ENCODE data around the gene MRGPRG. TPM values are rescaled to one million over a fixed set of nuclear protein-coding genes. Genes with fewer than 3 reads are reported as not detected.
"Not testable (repeated sequence)": the region's sequence is repeated elsewhere in the genome, so short reads cannot be mapped to it uniquely, and the experiment has no call there.

MRGPRG gene
- total and polyA plus RNA-seq, 9 of the 15 experiments (the other 6 are each of a cell fraction or from before 2014, with no cell fraction given), result not detected

GRCh38 chr11:3261831-3262230 lies 43.2 kb upstream of the MRGPRG start:
- WGBS (ENCODE audit: insufficient coverage, low coverage, missing lambda C conversion rate), result 0% methylated on average over 3 of the region's 8 CpGs

GRCh38 chr11:3257509-3257908 lies 38.9 kb upstream of the MRGPRG start:
- H2AFZ ChIP-seq (ENCODE audit: low read depth, low read length); H4K20me1 ChIP-seq (replicated peaks; ENCODE audit: control insufficient read depth, insufficient read depth, low read length); ATAC-seq; H3K9me1 ChIP-seq (ENCODE audit: control insufficient read depth, insufficient read depth, low read length); H3K4me1 ChIP-seq (replicated peaks in 1 of 2; ENCODE audit: control insufficient read depth in 2 of 2, insufficient read depth in 2 of 2, low read length in 2 of 2); H3K4me2 ChIP-seq (ENCODE audit: insufficient read depth, low read length); BruUV-seq (replicated peaks); FAIRE-seq; H3K27ac ChIP-seq (ENCODE audit: extremely low read depth, low read depth, low read length); intact Hi-C loops (cut with micrococcal nuclease); CTCF ChIA-PET (ENCODE audit: low intra/inter-chr PET ratio); DNase-seq (ENCODE audit: extremely low read depth in 1 of 4, low spot score in 3 of 4); H3K9me3 ChIP-seq (replicated peaks; ENCODE audit: control insufficient read depth, insufficient read depth, low read depth, low read length); H3K27me3 ChIP-seq (ENCODE audit: control insufficient read depth in 2 of 2, insufficient read depth in 2 of 2, low read length in 2 of 2); in situ Hi-C loops (cut with MboI); POLR2A ChIA-PET; H3K4me3 ChIP-seq; H3K36me3 ChIP-seq (ENCODE audit: control insufficient read depth, insufficient read depth, low read length); H3K79me2 ChIP-seq (ENCODE audit: control insufficient read depth, insufficient read depth, low read length); H3K9ac ChIP-seq (ENCODE audit: insufficient read depth in 1 of 2, low read depth in 2 of 2, low read length in 2 of 2): not testable (repeated sequence)
- TF ChIP-seq ZEB2 (IDR thresholded peaks at IDR 0.05) (peak; percentile 98), CBFA2T2 (conservative IDR thresholded peaks at IDR 0.05) (peak; percentile 36), CTBP1 (IDR thresholded peaks at IDR 0.05; ENCODE audit: borderline replicate concordance) (peak; percentile 61; the same call in 1 of the 2 replicates)
- 22% methylated on average over 1 of the region's 1 CpG for WGBS (ENCODE audit: insufficient coverage, low coverage, missing lambda C conversion rate)

More at GRCh38 chr11:3261831-3262230, 43.2 kb upstream of the MRGPRG start:
- in situ Hi-C loops (cut with MboI); H3K9me1 ChIP-seq (ENCODE audit: control insufficient read depth, insufficient read depth, low read length); intact Hi-C loops (cut with micrococcal nuclease); H3K27me3 ChIP-seq (ENCODE audit: control insufficient read depth in 2 of 2, insufficient read depth in 2 of 2, low read length in 2 of 2); POLR2A ChIA-PET; H2AFZ ChIP-seq (ENCODE audit: low read depth, low read length); H3K9me3 ChIP-seq (replicated peaks; ENCODE audit: control insufficient read depth, insufficient read depth, low read depth, low read length); H3K9ac ChIP-seq (ENCODE audit: insufficient read depth in 1 of 2, low read depth in 2 of 2, low read length in 2 of 2); H3K36me3 ChIP-seq (ENCODE audit: control insufficient read depth, insufficient read depth, low read length); H4K20me1 ChIP-seq (replicated peaks; ENCODE audit: control insufficient read depth, insufficient read depth, low read length); H3K4me1 ChIP-seq (replicated peaks in 1 of 2; ENCODE audit: control insufficient read depth in 2 of 2, insufficient read depth in 2 of 2, low read length in 2 of 2); CTCF ChIA-PET (ENCODE audit: low intra/inter-chr PET ratio); H3K27ac ChIP-seq (ENCODE audit: extremely low read depth, low read depth, low read length); H3K79me2 ChIP-seq (ENCODE audit: control insufficient read depth, insufficient read depth, low read length); H3K4me2 ChIP-seq (ENCODE audit: insufficient read depth, low read length); H3K4me3 ChIP-seq; BruUV-seq (replicated peaks): not testable (repeated sequence)
- ATAC-seq (peak; percentile 70), FAIRE-seq (peak; percentile 85), DNase-seq (ENCODE audit: extremely low read depth in 1 of 4, low spot score in 3 of 4) (peak in 1 of 4 experiments; percentile 49)

GRCh38 chr11:3255241-3255640 lies 36.6 kb upstream of the MRGPRG start:
- FAIRE-seq; in situ Hi-C loops (cut with MboI); H3K9me1 ChIP-seq (ENCODE audit: control insufficient read depth, insufficient read depth, low read length); H3K27me3 ChIP-seq (ENCODE audit: control insufficient read depth in 2 of 2, insufficient read depth in 2 of 2, low read length in 2 of 2); CTCF ChIA-PET (ENCODE audit: low intra/inter-chr PET ratio); H4K20me1 ChIP-seq (replicated peaks; ENCODE audit: control insufficient read depth, insufficient read depth, low read length); H3K4me2 ChIP-seq (ENCODE audit: insufficient read depth, low read length); H3K9ac ChIP-seq (ENCODE audit: insufficient read depth in 1 of 2, low read depth in 2 of 2, low read length in 2 of 2); H3K36me3 ChIP-seq (ENCODE audit: control insufficient read depth, insufficient read depth, low read length); intact Hi-C loops (cut with micrococcal nuclease); H3K79me2 ChIP-seq (ENCODE audit: control insufficient read depth, insufficient read depth, low read length); POLR2A ChIA-PET; H3K9me3 ChIP-seq (replicated peaks; ENCODE audit: control insufficient read depth, insufficient read depth, low read depth, low read length); BruUV-seq (replicated peaks); ATAC-seq; H3K4me3 ChIP-seq; H3K27ac ChIP-seq (ENCODE audit: extremely low read depth, low read depth, low read length); H3K4me1 ChIP-seq (replicated peaks in 1 of 2; ENCODE audit: control insufficient read depth in 2 of 2, insufficient read depth in 2 of 2, low read length in 2 of 2); DNase-seq (ENCODE audit: extremely low read depth in 1 of 4, low spot score in 3 of 4); H2AFZ ChIP-seq (ENCODE audit: low read depth, low read length): not testable (repeated sequence)
- no CpG with 5 or more reads among the region's 12 CpGs for WGBS (ENCODE audit: insufficient coverage, low coverage, missing lambda C conversion rate)

DNA sequence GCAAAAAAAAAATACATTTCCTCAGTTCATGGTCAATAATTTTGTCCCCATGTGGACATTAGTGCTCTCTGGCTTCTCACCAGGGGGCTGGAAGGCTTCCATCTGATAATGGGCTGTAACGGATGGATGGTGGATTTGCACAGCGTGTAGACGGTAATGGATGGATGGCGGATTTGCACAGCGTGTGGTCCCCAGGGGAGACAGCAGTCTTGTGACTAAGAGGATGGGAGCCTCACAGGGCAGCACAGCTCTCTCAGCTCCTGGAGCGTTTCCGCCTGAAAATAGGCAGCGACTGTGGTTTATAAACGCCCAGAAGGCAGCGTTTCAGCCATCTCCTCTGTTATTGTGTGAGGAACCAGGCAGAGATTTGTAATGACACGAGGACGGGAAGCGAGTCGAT lies 36.2 kb upstream of the MRGPRG start:
- in situ Hi-C loops (cut with MboI); H2AFZ ChIP-seq (ENCODE audit: low read depth, low read length); BruUV-seq (replicated peaks); H3K4me2 ChIP-seq (ENCODE audit: insufficient read depth, low read length); H3K27ac ChIP-seq (ENCODE audit: extremely low read depth, low read depth, low read length); CTCF ChIA-PET (ENCODE audit: low intra/inter-chr PET ratio); H3K9me1 ChIP-seq (ENCODE audit: control insufficient read depth, insufficient read depth, low read length); H3K9me3 ChIP-seq (replicated peaks; ENCODE audit: control insufficient read depth, insufficient read depth, low read depth, low read length); intact Hi-C loops (cut with micrococcal nuclease); H3K9ac ChIP-seq (ENCODE audit: insufficient read depth in 1 of 2, low read depth in 2 of 2, low read length in 2 of 2); H3K4me1 ChIP-seq (replicated peaks in 1 of 2; ENCODE audit: control insufficient read depth in 2 of 2, insufficient read depth in 2 of 2, low read length in 2 of 2); H3K4me3 ChIP-seq; POLR2A ChIA-PET; H3K36me3 ChIP-seq (ENCODE audit: control insufficient read depth, insufficient read depth, low read length); H3K27me3 ChIP-seq (ENCODE audit: control insufficient read depth in 2 of 2, insufficient read depth in 2 of 2, low read length in 2 of 2); DNase-seq (ENCODE audit: extremely low read depth in 1 of 4, low spot score in 3 of 4); H4K20me1 ChIP-seq (replicated peaks; ENCODE audit: control insufficient read depth, insufficient read depth, low read length); H3K79me2 ChIP-seq (ENCODE audit: control insufficient read depth, insufficient read depth, low read length): not testable (repeated sequence)
- WGBS (ENCODE audit: insufficient coverage, low coverage, missing lambda C conversion rate), result no CpG with 5 or more reads among the region's 14 CpGs
- ATAC-seq, result peak; percentile 61; the same call in 2 of the 3 replicates
- peak; percentile 72 for FAIRE-seq

All from K562 (cell line).